GM23248 (cell line): Measurements from ENCODE around the gene PODXL.

Source experiments
- EZH2 ChIP-seq: fragments of 200-600 bp; sonication (generic); IDR thresholded peaks from 2 replicates; pipeline ENCODE4 v1.6.1; 2018; ENCODE audit warnings: antibody characterized with exemption, mild to moderate bottlenecking; ENCODE audit not compliant: insufficient read depth, poor library complexity, severe bottlenecking
- EZH2phosphoT487 ChIP-seq: fragments of 200-600 bp; sonication (generic); IDR thresholded peaks from 2 replicates; pipeline ENCODE4 v1.6.1; 2018; ENCODE audit warnings: antibody characterized with exemption, moderate library complexity, mild to moderate bottlenecking, low read depth; ENCODE audit not compliant: insufficient read depth

- TF ChIP-seq EZH2 (no peak), EZH2phosphoT487 (no peak)
Observed at GRCh38 chr7:131527456-131527855, 29.0 kb downstream of the PODXL start.
